ENCODE data around the gene GBE1.
A peak's percentile ranks its signal among the peaks of the same experiment; 100 is the strongest.
"Not testable (repeated sequence)": the region's sequence is repeated elsewhere in the genome, so short reads cannot be mapped to it uniquely, and the experiment has no call there.

The GBE1 gene

GRCh38 chr3:81496407-81497104, 264.9 kb downstream of the GBE1 start:
- no peak overlapping the region for H3K4me3 Mint-ChIP-seq
- H3K9me3 Mint-ChIP-seq = no peaks in the 10 kb centered on the region
- DNase-seq (ENCODE audit: low spot score) = no peak
- no peaks in the 10 kb centered on the region for H3K36me3 Mint-ChIP-seq (ENCODE audit: low read depth)
- no peak overlapping the region for H3K27ac Mint-ChIP-seq
- H3K27me3 Mint-ChIP-seq (ENCODE audit: low read depth) = no peaks in the 10 kb centered on the region
- H3K4me1 Mint-ChIP-seq (ENCODE audit: low read depth) = no peaks in the 10 kb centered on the region

- H3K27ac Mint-ChIP-seq; H3K36me3 Mint-ChIP-seq (ENCODE audit: low read depth); H3K4me3 Mint-ChIP-seq: not testable (repeated sequence)
These were observed 269.0 kb downstream of the GBE1 start for GRCh38 chr3:81492471-81492870.

GRCh38 chr3:81492040-81492439, 269.4 kb downstream of the GBE1 start:
- no peaks in the 10 kb centered on the region for H3K9me3 Mint-ChIP-seq
- no peaks in the 10 kb centered on the region for H3K27me3 Mint-ChIP-seq (ENCODE audit: low read depth)
- no peak for DNase-seq (ENCODE audit: low spot score)
- H3K4me1 Mint-ChIP-seq (ENCODE audit: low read depth) = no peaks in the 10 kb centered on the region
- no peak overlapping the region for H3K27ac Mint-ChIP-seq
- no peak overlapping the region for H3K4me3 Mint-ChIP-seq
- no peaks in the 10 kb centered on the region for H3K36me3 Mint-ChIP-seq (ENCODE audit: low read depth)

More at GRCh38 chr3:81492471-81492870, 269.0 kb downstream of the GBE1 start:
- DNase-seq (ENCODE audit: low spot score); H3K4me1 Mint-ChIP-seq (ENCODE audit: low read depth); H3K9me3 Mint-ChIP-seq; H3K27me3 Mint-ChIP-seq (ENCODE audit: low read depth): not testable (repeated sequence)

- no peaks in the 10 kb centered on the region for H3K36me3 Mint-ChIP-seq (ENCODE audit: low read depth)
- no peaks in the 10 kb centered on the region for H3K4me1 Mint-ChIP-seq (ENCODE audit: low read depth)
- H3K27ac Mint-ChIP-seq = no peak overlapping the region
- DNase-seq (ENCODE audit: low spot score) = peak; percentile 59
- H3K9me3 Mint-ChIP-seq = no peaks in the 10 kb centered on the region
- no peaks in the 10 kb centered on the region for H3K27me3 Mint-ChIP-seq (ENCODE audit: low read depth)
- no peak overlapping the region for H3K4me3 Mint-ChIP-seq
These were observed 270.7 kb downstream of the GBE1 start for GRCh38 chr3:81490541-81491288.

- H3K4me1 Mint-ChIP-seq (ENCODE audit: low read depth) = no peaks in the 10 kb centered on the region
- no peak for DNase-seq (ENCODE audit: low spot score)
- no peaks in the 10 kb centered on the region for H3K27me3 Mint-ChIP-seq (ENCODE audit: low read depth)
- no peaks in the 10 kb centered on the region for H3K36me3 Mint-ChIP-seq (ENCODE audit: low read depth)
- no peaks in the 10 kb centered on the region for H3K9me3 Mint-ChIP-seq
- H3K4me3 Mint-ChIP-seq = no peak overlapping the region
- no peak overlapping the region for H3K27ac Mint-ChIP-seq
These were observed 276.0 kb downstream of the GBE1 start for GRCh38 chr3:81485444-81485865.

GRCh38 chr3:81484520-81484919, 276.9 kb downstream of the GBE1 start:
- Mint-ChIP-seq H3K27me3 (ENCODE audit: low read depth) (no peaks in the 10 kb centered on the region), H3K4me3 (no peak overlapping the region)
- no peak for DNase-seq (ENCODE audit: low spot score)

GRCh38 chr3:81483046-81483445, 278.4 kb downstream of the GBE1 start:
- H3K4me1 Mint-ChIP-seq (ENCODE audit: low read depth) = no peaks in the 10 kb centered on the region
- no peaks in the 10 kb centered on the region for H3K9me3 Mint-ChIP-seq
- no peak for DNase-seq (ENCODE audit: low spot score)
- no peak overlapping the region for H3K4me3 Mint-ChIP-seq
- no peaks in the 10 kb centered on the region for H3K36me3 Mint-ChIP-seq (ENCODE audit: low read depth)
- H3K27ac Mint-ChIP-seq = no peak overlapping the region
- H3K27me3 Mint-ChIP-seq (ENCODE audit: low read depth) = no peaks in the 10 kb centered on the region

More at GRCh38 chr3:81484520-81484919, 276.9 kb downstream of the GBE1 start:
- Mint-ChIP-seq H3K27ac (no peak overlapping the region), H3K9me3 (no peaks in the 10 kb centered on the region), H3K4me1 (ENCODE audit: low read depth) (no peaks in the 10 kb centered on the region), H3K36me3 (ENCODE audit: low read depth) (no peaks in the 10 kb centered on the region)

GRCh38 chr3:81477740-81478139, 283.7 kb downstream of the GBE1 start:
- H3K27me3 Mint-ChIP-seq (ENCODE audit: low read depth) = no peaks in the 10 kb centered on the region
- DNase-seq (ENCODE audit: low spot score) = no peak
- no peak overlapping the region for H3K4me3 Mint-ChIP-seq
- no peaks in the 10 kb centered on the region for H3K36me3 Mint-ChIP-seq (ENCODE audit: low read depth)
- no peaks in the 10 kb centered on the region for H3K9me3 Mint-ChIP-seq
- H3K4me1 Mint-ChIP-seq (ENCODE audit: low read depth) = no peaks in the 10 kb centered on the region
- no peak overlapping the region for H3K27ac Mint-ChIP-seq

GRCh38 chr3:81476692-81477091, 284.8 kb downstream of the GBE1 start:
- DNase-seq (ENCODE audit: low spot score) = no peak
- Mint-ChIP-seq H3K4me1 (ENCODE audit: low read depth) (no peaks in the 10 kb centered on the region), H3K36me3 (ENCODE audit: low read depth) (no peaks in the 10 kb centered on the region), H3K9me3 (no peaks in the 10 kb centered on the region), H3K27me3 (ENCODE audit: low read depth) (no peaks in the 10 kb centered on the region), H3K4me3 (no peak overlapping the region), H3K27ac (no peak overlapping the region)

- no peak overlapping the region for H3K4me3 Mint-ChIP-seq
- no peaks in the 10 kb centered on the region for H3K9me3 Mint-ChIP-seq
- DNase-seq (ENCODE audit: low spot score) = no peak
These were observed 288.7 kb downstream of the GBE1 start for GRCh38 chr3:81472600-81473362.

GRCh38 chr3:81470524-81471278, 290.7 kb downstream of the GBE1 start:
- H3K4me3 Mint-ChIP-seq = no peak overlapping the region
- H3K27me3 Mint-ChIP-seq (ENCODE audit: low read depth) = no peaks in the 10 kb centered on the region
- no peak overlapping the region for H3K27ac Mint-ChIP-seq
- H3K9me3 Mint-ChIP-seq = no peaks in the 10 kb centered on the region
- no peaks in the 10 kb centered on the region for H3K36me3 Mint-ChIP-seq (ENCODE audit: low read depth)
- no peaks in the 10 kb centered on the region for H3K4me1 Mint-ChIP-seq (ENCODE audit: low read depth)
- DNase-seq (ENCODE audit: low spot score) = no peak

More at GRCh38 chr3:81472600-81473362, 288.7 kb downstream of the GBE1 start:
- no peaks in the 10 kb centered on the region for H3K4me1 Mint-ChIP-seq (ENCODE audit: low read depth)
- H3K27ac Mint-ChIP-seq = no peak overlapping the region
- H3K27me3 Mint-ChIP-seq (ENCODE audit: low read depth) = no peaks in the 10 kb centered on the region
- H3K36me3 Mint-ChIP-seq (ENCODE audit: low read depth) = no peaks in the 10 kb centered on the region

- Mint-ChIP-seq H3K9me3 (no peaks in the 10 kb centered on the region), H3K4me1 (ENCODE audit: low read depth) (no peaks in the 10 kb centered on the region), H3K36me3 (ENCODE audit: low read depth) (no peaks in the 10 kb centered on the region), H3K27ac (no peak overlapping the region), H3K27me3 (ENCODE audit: low read depth) (no peaks in the 10 kb centered on the region), H3K4me3 (no peak overlapping the region)
- no peak for DNase-seq (ENCODE audit: low spot score)
These were observed 293.1 kb downstream of the GBE1 start for GRCh38 chr3:81468391-81468790.

GRCh38 chr3:81466201-81466560, 295.3 kb downstream of the GBE1 start:
- Mint-ChIP-seq H3K36me3 (ENCODE audit: low read depth) (no peaks in the 10 kb centered on the region), H3K4me3 (no peak overlapping the region), H3K27ac (no peak overlapping the region), H3K27me3 (ENCODE audit: low read depth) (no peaks in the 10 kb centered on the region), H3K9me3 (no peaks in the 10 kb centered on the region), H3K4me1 (ENCODE audit: low read depth) (no peaks in the 10 kb centered on the region)
- DNase-seq (ENCODE audit: low spot score) = no peak
